ENCODE measurements around the gene MAP3K5.

DNA sequence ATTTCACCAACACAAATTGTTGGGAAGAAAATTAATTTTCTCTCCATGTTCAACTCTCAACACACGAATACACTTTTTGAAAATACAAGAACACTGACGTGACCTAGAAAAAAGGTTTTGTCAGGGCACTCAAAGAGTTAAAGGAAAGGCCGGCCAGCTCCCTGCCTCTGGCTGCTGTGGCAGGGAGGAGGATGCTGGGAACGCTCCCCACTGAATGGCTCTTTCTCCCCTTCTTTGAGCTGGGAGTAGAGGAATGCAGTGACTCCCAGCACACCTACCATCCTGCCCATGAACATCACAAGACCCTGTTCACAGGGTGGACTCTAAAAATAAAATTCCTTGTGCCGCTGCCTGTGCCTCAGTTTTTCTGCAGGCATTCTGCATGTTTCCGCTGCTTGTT lies 47.0 kb downstream of the MAP3K5 start:
- TF ChIP-seq, protein P1, sequence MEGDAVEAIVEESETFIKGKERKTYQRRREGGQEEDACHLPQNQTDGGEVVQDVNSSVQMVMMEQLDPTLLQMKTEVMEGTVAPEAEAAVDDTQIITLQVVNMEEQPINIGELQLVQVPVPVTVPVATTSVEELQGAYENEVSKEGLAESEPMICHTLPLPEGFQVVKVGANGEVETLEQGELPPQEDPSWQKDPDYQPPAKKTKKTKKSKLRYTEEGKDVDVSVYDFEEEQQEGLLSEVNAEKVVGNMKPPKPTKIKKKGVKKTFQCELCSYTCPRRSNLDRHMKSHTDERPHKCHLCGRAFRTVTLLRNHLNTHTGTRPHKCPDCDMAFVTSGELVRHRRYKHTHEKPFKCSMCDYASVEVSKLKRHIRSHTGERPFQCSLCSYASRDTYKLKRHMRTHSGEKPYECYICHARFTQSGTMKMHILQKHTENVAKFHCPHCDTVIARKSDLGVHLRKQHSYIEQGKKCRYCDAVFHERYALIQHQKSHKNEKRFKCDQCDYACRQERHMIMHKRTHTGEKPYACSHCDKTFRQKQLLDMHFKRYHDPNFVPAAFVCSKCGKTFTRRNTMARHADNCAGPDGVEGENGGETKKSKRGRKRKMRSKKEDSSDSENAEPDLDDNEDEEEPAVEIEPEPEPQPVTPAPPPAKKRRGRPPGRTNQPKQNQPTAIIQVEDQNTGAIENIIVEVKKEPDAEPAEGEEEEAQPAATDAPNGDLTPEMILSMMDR (IDR thresholded peaks at IDR 0.05 in 2 of 3, conservative IDR thresholded peaks at IDR 0.05 in 1 of 3; ENCODE audit: insufficient read depth in 2 of 3, low read depth in 1 of 3, low read length in 3 of 3): no peak
- no peak for TF ChIP-seq FOXA1 (IDR thresholded peaks at IDR 0.05; ENCODE audit: borderline replicate concordance)
- TF ChIP-seq POLR2AphosphoS5 (IDR thresholded peaks at IDR 0.05; ENCODE audit: control insufficient read depth, insufficient read depth, low read depth, low read length): no peak
- no peak for TF ChIP-seq HDAC2 (IDR thresholded peaks at IDR 0.05)
- TF ChIP-seq NELFE (IDR thresholded peaks at IDR 0.05; ENCODE audit: insufficient read depth, insufficient read length): no peak
- TF ChIP-seq, protein P2, sequence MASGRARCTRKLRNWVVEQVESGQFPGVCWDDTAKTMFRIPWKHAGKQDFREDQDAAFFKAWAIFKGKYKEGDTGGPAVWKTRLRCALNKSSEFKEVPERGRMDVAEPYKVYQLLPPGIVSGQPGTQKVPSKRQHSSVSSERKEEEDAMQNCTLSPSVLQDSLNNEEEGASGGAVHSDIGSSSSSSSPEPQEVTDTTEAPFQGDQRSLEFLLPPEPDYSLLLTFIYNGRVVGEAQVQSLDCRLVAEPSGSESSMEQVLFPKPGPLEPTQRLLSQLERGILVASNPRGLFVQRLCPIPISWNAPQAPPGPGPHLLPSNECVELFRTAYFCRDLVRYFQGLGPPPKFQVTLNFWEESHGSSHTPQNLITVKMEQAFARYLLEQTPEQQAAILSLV (tag; IDR thresholded peaks at IDR 0.05): no peak
- no peak for TF ChIP-seq ZC3H4 (CRISPR knock-in tag; IDR thresholded peaks at IDR 0.05; ENCODE audit: borderline replicate concordance)
- TF ChIP-seq CBX2 (IDR thresholded peaks at IDR 0.05; ENCODE audit: insufficient read depth, low read length, poor library complexity, severe bottlenecking): no peak
- no peak for TF ChIP-seq PCBP1 (IDR thresholded peaks at IDR 0.05; ENCODE audit: low read depth, low read length, poor library complexity, severe bottlenecking)
- no peak for TF ChIP-seq FOXJ3 (CRISPR knock-in tag; IDR thresholded peaks at IDR 0.05)
- no peak for TF ChIP-seq PRMT5 (CRISPR knock-in tag; IDR thresholded peaks at IDR 0.05)
- no peak for TF ChIP-seq SIN3A (IDR thresholded peaks at IDR 0.05; ENCODE audit: borderline replicate concordance in 2 of 2, control insufficient read depth in 1 of 2, low read depth in 2 of 2, low read length in 2 of 2)
- no peak for TF ChIP-seq POLR2AphosphoS2 (IDR thresholded peaks at IDR 0.05; ENCODE audit: low read length)
